Cardiac septum (tissue), 1 donor: Measurements from ENCODE around the gene RNF169. TPM values are rescaled to one million over a fixed set of nuclear protein-coding genes. Genes with fewer than 3 reads are reported as not detected.

Experiments
- DNase-seq: peaks from one replicate; pipeline ENCODE4 v3.0.0-alpha.2; 2020; ENCODE audit warnings: low spot score
- intact Hi-C: fragments of 100-400 bp; cut with DNase I; formaldehyde crosslinking; loops from one replicate; pipeline ENCODE4 v1.14.0; 2022
- microRNA-seq: library from miRNA; unstranded; fragments of <30 nt; microRNA quantifications from one replicate; pipeline ENCODE4 v1.2.0, GENCODE V29; 2020
- total RNA-seq: library from RNA; stranded (reverse); fragmentation: NEBNext Ultra II Directional; extraction: Animal tissue kit (Norgen Biotek cat#: 25700); gene quantifications from one replicate; pipeline ENCODE4 v1.2.1, GENCODE V29; 2021
- donor health status: DM: no; HTN: no; CAD: no.

The RNF169 gene
- total RNA-seq, 1 donor from 2014 or later: 11.1 TPM

DNA sequence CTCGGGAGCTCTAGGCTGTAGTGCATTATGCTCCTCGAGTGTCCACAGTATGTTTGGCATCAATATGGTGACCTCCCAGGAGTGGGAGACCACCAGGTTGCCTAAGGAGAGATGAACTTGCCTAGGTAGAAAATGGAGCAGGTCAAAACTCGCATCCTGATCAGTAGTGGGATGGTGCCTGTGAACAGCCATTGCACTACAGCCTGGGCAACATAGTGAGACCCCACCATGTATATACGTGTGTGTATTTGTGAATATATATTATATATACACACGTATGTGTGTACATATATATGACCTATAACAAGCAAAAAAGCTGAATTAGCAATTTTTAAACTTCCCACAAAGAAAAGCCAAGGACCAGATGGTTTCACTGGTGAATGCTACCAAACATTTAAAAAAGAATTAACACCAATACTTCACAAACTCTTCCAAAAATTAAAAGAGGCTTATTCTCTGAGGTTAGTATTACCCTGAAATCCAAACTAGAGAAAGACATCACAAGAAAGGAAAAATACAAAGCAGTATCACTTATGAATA, 97.4 kb downstream of the RNF169 start:
- intact Hi-C loops: no loop called here
- no peak for DNase-seq

DNA sequence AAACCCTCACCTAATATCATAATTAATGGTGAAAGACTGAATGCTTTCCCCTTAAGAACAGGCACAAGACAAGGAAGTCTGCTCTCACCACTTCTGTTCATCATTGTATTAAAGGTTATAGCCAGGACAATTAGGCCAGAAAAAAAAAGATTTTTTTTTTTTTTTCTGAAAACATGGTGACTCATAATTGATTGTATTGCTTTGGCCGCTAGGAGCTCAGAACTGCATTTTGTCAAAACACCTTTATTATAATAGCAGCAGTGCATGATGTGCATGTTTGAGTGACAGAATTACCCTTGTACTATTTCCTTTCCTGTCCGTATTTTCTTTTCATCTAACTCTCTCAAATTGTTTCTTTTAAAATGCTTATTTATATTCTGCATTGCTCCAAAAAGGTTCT, 98.1 kb downstream of the RNF169 start:
- intact Hi-C loops: no loop called here
- no peak for DNase-seq

DNA sequence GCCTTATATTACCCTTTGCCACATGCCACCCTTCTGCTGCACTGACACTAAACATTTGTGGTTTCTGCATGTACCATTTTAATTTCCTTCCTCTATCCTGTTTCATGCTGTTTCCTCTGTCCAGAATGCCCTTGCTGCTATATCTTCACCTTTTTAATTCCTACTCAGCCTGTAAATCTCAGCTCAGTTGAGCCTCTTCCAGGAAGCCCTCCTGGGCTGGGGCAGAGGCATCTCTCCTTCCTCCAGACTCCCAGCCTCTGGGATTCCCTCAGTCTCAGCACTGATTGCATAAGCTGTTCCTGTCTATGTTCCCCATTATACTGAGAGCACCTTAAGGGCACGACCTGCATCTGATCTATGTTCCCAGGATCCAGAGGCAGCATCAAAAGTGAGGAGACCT, 98.7 kb downstream of the RNF169 start:
- intact Hi-C loops: no loop called here
- DNase-seq: no peak

DNA sequence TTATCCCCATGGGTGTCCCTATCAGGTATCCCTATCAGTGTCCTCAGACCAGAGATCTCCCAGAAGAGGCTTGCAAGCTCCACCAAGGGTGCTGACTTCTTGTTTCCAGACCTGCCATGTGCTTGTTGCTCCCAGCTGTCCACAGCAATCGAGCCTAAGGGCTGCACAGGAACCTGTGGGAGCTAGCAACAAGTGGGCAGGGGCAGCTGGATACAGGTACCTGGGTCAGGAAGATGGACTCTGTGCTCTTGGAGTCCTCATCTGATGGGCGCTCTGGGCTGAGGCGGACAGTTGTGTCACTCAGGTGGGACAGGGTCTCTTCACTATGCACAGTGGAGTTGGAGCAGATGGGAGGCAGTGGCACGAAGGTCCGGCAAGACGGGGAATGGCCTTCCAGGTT, 99.2 kb downstream of the RNF169 start:
- intact Hi-C loops: no loop called here
- no peak for DNase-seq

DNA sequence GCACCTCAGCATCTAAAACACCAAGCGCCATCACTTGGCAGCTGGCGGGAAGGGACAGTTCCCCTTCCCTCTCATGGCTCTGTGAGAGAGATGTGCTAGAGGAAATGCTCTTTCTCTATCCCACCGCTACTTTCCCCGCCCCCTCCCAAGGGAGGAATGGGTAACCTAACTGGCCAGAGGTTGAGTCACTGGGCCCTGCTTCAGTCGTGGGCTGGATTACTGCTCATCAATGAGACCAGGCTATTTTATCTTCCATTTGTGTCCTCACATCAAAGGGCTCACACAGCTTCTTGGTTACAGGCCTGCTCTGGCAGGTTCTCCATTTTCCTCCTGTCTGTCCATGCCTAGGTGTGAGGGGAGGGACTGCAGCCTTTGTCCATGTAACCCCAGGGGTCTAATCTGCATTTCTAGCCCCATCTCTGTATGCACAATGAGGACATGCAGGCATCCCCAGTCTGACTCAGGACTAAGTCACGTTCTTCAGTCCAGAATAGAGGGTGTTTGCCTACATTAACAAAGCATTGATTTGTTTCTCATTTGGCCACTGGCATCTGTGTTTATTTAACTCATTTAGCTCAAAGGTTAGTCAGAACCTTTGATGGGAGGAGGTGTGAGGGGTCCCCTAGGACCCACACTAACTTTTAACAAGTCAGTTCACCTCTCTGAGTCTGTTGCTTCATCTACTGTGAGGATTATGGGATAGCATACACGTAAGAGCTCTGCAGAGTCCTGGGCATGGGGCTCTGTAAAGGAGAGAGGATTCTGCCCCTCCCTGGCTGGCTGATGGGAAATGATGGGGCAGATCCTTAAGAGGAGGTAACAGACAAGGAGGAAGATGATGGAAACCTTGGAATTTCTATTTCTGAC, 101.1 kb downstream of the RNF169 start:
- intact Hi-C loops: no loop called here
- DNase-seq: no peak

DNA sequence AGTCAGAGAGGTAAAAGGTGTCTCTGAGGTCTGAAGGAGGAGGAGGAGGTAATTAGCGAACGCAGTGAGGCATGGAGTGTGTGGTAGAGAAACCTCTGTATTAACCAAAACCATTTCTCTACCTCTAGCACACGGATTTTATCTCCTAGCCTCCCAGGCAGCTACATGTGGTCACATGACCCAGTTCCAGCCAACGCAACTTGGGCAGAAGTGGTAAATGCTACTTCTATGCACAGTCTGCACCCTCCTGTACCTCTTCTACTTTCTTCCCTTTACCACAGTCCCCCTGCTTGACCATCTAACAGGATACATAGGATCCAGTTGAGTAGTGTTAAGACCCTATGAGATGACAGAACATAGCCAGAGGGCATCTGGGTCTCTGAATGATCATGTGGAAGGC, 104.6 kb downstream of the RNF169 start:
- intact Hi-C loops: no loop called here
- no peak for DNase-seq

DNA sequence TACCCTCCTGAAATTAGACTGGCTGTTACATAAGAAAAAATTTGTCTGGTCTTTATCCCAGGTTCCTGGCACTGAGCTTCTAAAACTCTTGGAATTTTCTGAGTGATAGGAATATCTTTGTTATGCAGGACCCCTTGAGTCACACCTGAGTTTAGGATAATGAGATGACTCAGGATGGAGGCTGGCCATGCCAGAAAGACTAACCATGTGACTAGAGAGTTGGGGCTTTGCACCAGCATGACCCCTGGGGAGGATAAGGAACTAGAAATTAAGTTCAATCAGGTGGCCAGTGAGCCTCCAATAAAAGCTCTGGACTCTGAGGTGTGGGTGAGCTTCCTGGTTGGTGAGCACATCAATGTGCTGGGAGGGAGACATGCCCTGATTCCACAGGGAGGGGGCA, 112.1 kb downstream of the RNF169 start:
- no peak for DNase-seq
- intact Hi-C loops: no loop called here

DNA sequence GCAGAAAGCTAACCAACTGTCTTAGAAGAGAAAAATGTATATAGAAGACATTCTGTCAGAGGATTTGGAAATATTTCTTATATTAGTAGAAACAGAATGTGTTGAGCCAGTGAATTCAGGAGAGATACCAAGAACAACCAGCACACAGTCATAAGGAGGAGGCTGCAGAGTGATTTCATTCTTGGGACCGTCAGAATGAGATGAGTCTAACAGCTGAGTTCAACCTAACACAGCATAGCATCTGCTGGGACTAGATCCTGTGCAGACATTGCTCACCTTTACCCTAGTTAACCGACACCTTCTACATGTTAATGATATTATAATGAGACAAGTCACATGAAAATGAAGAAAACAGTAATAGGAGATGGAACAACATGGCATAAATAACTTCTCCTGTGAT, 114.8 kb downstream of the RNF169 start:
- intact Hi-C loops: no loop called here
- no peak for DNase-seq

DNA sequence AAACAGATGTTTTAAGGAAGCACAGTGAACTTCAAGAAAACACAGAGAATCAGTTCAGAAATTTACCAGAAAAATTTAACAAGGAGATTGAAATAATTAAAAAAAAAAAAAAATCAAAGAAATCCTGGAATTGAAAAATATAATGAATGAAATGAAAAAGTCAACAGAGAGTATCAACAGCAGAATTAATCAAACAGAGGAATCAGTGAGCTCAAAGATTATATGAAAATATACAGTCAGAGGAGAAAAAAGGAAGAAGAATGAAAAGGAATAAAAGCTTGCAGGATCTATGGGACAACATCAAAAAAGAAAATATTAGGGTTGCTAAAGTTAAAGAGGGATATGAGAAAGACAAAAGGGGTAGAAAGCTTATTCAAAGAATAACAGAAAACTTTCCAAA, 117.9 kb downstream of the RNF169 start:
- no peak for DNase-seq
- intact Hi-C loops: no loop called here

DNA sequence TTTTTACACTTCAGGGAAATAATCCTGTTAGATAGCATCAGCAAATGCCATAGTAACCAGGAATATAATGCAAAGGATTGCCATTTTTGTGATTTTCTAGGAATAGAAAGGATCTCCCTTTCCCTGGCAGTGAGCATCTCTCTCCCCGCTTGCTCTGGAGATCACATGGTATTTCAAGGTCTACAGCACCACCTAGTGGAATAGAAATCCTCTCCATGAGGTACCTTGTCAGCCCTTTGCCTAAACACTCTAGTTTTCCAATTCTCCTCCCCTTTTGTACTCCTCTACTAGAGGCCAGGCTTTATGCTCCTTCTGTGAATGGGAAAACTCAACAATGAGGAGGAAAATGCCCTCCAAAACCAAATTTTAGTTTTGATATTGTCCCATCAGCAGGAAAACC, 121.8 kb downstream of the RNF169 start:
- no peak for DNase-seq
- intact Hi-C loops: no loop called here

DNA sequence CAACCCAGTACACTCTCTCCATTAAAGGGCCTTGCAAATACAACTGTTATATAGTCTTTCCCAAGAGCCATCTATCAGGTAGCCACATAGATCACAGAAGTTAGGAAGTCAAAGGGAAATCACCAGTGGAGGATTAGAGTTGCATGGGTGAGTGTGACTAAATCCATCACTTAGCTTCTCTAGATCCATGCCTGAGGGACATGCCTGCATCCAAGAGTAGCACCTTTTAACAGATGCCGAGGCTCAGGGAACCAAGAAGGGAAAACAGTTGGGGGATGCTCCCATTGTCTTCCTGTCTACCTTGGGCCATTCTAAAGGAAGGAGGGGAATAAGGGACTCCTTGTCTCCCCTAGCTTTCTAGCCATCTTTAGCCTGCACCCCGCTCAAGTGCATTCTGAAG, 122.4 kb downstream of the RNF169 start:
- intact Hi-C loops: no loop called here
- DNase-seq: no peak

DNA sequence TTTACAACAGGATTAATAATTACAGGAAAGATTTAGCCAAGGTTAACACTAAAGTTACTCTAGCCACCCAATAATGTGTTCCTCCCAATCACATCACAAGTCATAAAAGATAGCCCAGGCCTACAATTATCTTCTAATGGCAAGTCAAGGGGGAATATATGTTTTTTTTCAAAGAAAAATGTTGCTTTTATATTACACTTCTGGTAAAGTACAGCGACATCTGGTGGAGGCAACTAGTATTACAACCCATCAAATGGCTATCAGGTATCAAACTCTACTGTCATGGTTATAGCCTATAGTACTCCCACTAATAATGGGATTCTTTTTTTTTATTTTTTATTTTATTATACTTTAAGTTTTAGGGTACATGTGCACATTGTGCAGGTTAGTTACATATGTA, 128.5 kb downstream of the RNF169 start:
- DNase-seq: no peak
- intact Hi-C loops: no loop called here

Small RNA genes lying within 50 kb of the gene (microRNA-seq; reads per million reads assigned to microRNA genes)
- gene MIR4696: not detected

Other genes with a start within 250 kb of the RNF169 start
- 6.9 TPM for gene POLD3, start 156.3 kb upstream of the RNF169 start, total RNA-seq
- gene CHRDL2, start 17.4 kb upstream of the RNF169 start, total RNA-seq: 4.9 TPM
- gene XRRA1, start 200.2 kb downstream of the RNF169 start, total RNA-seq: 5.2 TPM
- 86.9 TPM for gene SPCS2, start 200.4 kb downstream of the RNF169 start, total RNA-seq
- gene NEU3, start 240.1 kb downstream of the RNF169 start, total RNA-seq: 9.3 TPM